Hippocampal formation (tissue), 2 donors: ENCODE measurements around the gene HUNK.
"Not testable (repeated sequence)": the region's sequence is repeated elsewhere in the genome, so short reads cannot be mapped to it uniquely, and the experiment has no call there.

ENCODE experiments used
- DNase-seq, 2 donors: peaks; one replicate each; lab custom pipeline; 2025; lab: John Stamatoyannopoulos, UW

The HUNK gene

GRCh38 chr21:31921079-31921478, 48.3 kb downstream of the HUNK start:
- DNase-seq = no peak

GRCh38 chr21:31922881-31923280, 50.1 kb downstream of the HUNK start:
- DNase-seq = no peak

- no peak for DNase-seq
These were observed 50.9 kb downstream of the HUNK start for GRCh38 chr21:31923756-31924155.

GRCh38 chr21:31924548-31924947, 51.7 kb downstream of the HUNK start:
- no peak for DNase-seq

GRCh38 chr21:31926498-31926897, 53.7 kb downstream of the HUNK start:
- DNase-seq = no peak

GRCh38 chr21:31927689-31928353, 55.0 kb downstream of the HUNK start:
- no peak for DNase-seq

- no peak for DNase-seq
These were observed 55.8 kb downstream of the HUNK start for GRCh38 chr21:31928656-31929055.

GRCh38 chr21:31929548-31929947, 56.7 kb downstream of the HUNK start:
- no peak for DNase-seq

GRCh38 chr21:31930001-31930400, 57.2 kb downstream of the HUNK start:
- no peak for DNase-seq

GRCh38 chr21:31931644-31932469, 59.0 kb downstream of the HUNK start:
- no peak for DNase-seq

GRCh38 chr21:31932470-31932764, 59.6 kb downstream of the HUNK start:
- no peak for DNase-seq

GRCh38 chr21:31937303-31937702, 64.5 kb downstream of the HUNK start:
- no peak for DNase-seq

- DNase-seq = no peak
These were observed 65.8 kb downstream of the HUNK start for GRCh38 chr21:31938330-31939301.

- DNase-seq = no peak
These were observed 68.9 kb downstream of the HUNK start for GRCh38 chr21:31941694-31942093.

GRCh38 chr21:31943561-31943960, 70.7 kb downstream of the HUNK start:
- no peak for DNase-seq

- DNase-seq = no peak
These were observed 72.3 kb downstream of the HUNK start for GRCh38 chr21:31945141-31945540.

- no peak for DNase-seq
These were observed 72.7 kb downstream of the HUNK start for GRCh38 chr21:31945546-31945945.

GRCh38 chr21:31946231-31946630, 73.4 kb downstream of the HUNK start:
- DNase-seq = no peak

GRCh38 chr21:31946876-31947550, 74.2 kb downstream of the HUNK start:
- DNase-seq = not testable (repeated sequence)

- no peak for DNase-seq
These were observed 75.9 kb downstream of the HUNK start for GRCh38 chr21:31948676-31949075.

- DNase-seq = no peak
These were observed 80.0 kb downstream of the HUNK start for GRCh38 chr21:31952828-31953227.

- DNase-seq = no peak
These were observed 84.8 kb downstream of the HUNK start for GRCh38 chr21:31957631-31958030.
